Heart left ventricle (tissue), 13 donors: ENCODE data around the gene ISOC1.

ENCODE experiments used
- POLR2A ChIP-seq, 2 donors: fragments of 450-650 bp; IDR thresholded peaks; one replicate each; pipeline ENCODE4 v1.6.1; 2017; ENCODE audit warnings: antibody characterized with exemption in 2 of 2, mild to moderate bottlenecking in 2 of 2, moderate library complexity in 2 of 2
- TF ChIP-seq, protein P1 (sequence below), 12 donors: fragments of 200-600 bp; sonication (generic) in 4 of 12; IDR thresholded peaks; one replicate each; pipeline versions ENCODE4 v1.5.0 to v1.8.0; 2018 to 2022; ENCODE audit warnings: antibody characterized with exemption in 12 of 12, mild to moderate bottlenecking in 5 of 12
- donor health status: ischemic (EF 13 %, LVEDD 7.1; RV severe dilation, severe dysfunction).
- donor health status: DM: no; HTN: yes; CAD: no.
- donor health status: DM: no; HTN: no; CAD: no.
- donor health status: ischemic (EF 25% LVEDD 6.9; RV normal size, moderate dysfunction).
- donor health status: ischemic (EF 25% LVEDD 5.7; RV mildly dilated, moderate dysfunction).
- donor health status: ischemic (EF 35%, LVEDD 5.7; RV mildly dilated, moderate dysfunction).
- donor health status: nonischemic (EF 11% LVEDD 7.7; RV severe dilation, severe dysfunction).
- donor health status: DM: yes; HTN: yes; CAD: no.
- donor health status: PGD.
- donor health status: ischemic (EF 29% LVEDD 5.4; RV normal size, mild dysfunction).
- donor health status: nonischemic (EF 23%, LVEDD 6.1; RV moderate dilation, normal function).

DNA sequence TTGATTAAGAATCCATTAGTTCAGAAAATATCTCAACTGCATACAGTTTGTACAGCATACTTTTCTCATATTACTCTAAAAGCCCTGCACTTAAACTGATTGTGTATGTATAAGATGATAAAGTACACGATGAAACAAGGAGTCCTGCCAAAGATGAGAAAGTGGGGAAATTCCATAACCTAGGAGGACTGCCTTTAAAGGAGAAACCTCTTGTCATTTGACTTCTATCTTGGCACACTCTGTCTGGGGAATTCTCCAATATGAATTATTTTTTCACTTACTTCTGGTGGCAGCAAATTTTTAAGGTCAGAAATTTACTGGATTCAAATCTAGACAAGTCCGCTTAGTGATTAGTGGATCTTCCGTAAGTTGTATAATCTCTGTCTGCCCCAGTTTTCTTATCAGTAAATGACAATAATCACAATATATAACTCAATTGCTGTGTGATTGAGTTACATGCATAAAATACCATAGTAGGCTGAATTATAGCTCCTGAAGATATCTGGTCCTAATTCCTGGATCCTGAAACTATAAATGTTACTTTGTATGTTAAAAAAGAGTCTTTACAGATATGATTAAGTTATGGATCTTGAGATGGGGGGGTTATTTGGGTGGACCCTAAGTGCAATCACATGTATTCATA, 17.0 kb upstream of the ISOC1 start:
- TF ChIP-seq, protein P1, sequence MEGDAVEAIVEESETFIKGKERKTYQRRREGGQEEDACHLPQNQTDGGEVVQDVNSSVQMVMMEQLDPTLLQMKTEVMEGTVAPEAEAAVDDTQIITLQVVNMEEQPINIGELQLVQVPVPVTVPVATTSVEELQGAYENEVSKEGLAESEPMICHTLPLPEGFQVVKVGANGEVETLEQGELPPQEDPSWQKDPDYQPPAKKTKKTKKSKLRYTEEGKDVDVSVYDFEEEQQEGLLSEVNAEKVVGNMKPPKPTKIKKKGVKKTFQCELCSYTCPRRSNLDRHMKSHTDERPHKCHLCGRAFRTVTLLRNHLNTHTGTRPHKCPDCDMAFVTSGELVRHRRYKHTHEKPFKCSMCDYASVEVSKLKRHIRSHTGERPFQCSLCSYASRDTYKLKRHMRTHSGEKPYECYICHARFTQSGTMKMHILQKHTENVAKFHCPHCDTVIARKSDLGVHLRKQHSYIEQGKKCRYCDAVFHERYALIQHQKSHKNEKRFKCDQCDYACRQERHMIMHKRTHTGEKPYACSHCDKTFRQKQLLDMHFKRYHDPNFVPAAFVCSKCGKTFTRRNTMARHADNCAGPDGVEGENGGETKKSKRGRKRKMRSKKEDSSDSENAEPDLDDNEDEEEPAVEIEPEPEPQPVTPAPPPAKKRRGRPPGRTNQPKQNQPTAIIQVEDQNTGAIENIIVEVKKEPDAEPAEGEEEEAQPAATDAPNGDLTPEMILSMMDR (IDR thresholded peaks at IDR 0.05), result no peak
- no peak for TF ChIP-seq POLR2A (IDR thresholded peaks at IDR 0.05)
